Skin of body (tissue), 2 donors: Measurements from ENCODE around the gene ETV3. TPM values are rescaled to one million over a fixed set of nuclear protein-coding genes. Genes with fewer than 3 reads are reported as not detected.

ENCODE experiments used
- DNase-seq: peaks from one replicate; lab custom pipeline; 2025; lab: John Stamatoyannopoulos, UW
- total RNA-seq: library from RNA; depleted of rRNA; stranded (reverse); fragments of >200 nt; gene quantifications from one replicate; pipeline ENCODE4 v1.2.3, GENCODE V29; 2014

Gene ETV3
- total RNA-seq, 1 donor from 2014 or later = 40.2 TPM

GRCh38 chr1:157140063-157140588, 1.9 kb upstream of the ETV3 start:
- no peak for DNase-seq

GRCh38 chr1:157139052-157139715, 989 bp upstream of the ETV3 start:
- DNase-seq = no peak

- DNase-seq = no peak
These were observed 581 bp downstream of the ETV3 start for GRCh38 chr1:157137408-157138219.

DNA sequence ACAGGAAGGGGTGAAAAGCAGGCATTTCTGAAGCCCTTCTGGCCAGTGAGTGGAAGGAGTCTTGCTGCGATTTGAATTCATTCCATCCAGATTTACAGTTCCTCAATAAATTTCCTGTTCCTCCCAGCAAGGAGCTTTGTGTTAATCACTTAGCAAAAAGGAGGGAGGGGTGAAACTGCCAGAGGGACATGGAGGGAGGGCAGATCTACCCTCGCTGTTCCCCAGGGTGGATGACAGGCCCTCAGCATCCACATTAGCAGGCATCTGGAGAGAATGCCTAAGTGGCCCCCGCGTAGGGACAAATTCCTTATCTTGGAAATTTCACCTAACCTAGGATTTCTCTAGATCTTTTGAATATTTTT, 1.2 kb downstream of the ETV3 start:
- peak; percentile 28 for DNase-seq

DNA sequence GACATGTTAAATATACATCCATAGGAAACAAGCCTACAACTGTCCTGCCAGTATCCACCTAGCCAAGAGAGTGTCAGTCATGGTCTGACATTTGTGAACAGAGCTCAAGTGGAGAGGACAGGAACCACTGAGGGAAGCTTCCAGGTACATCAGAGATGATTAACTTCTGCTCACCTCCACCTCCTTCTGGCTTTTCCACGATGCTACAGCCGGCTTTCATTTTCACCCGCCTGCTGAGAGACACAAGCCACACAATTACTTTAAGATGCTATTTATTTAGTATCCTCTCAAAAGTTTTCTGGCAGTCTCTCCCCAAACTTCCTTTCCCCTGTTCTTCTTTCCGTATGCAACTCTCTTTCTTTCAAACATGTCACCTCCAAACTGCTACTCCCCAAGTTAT, 2.1 kb downstream of the ETV3 start:
- no peak for DNase-seq

DNA sequence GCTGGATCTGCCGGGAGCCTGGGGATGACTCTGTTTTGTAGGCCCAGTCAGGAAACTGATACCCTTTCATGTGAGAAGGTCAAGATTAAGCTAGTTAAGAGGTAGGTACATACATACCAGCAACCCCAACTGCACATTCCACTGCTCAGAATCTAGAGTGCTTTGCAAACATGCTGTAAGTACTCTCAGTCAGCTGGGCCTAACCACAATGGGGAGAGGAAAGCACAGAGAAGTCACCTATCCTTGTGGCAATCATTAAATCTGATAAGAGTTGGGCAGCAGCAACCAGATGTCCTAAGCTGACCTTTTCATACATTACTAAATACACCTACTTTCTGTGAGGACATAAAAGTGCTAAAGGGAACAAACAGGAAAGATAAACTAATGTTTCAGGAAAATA, 2.5 kb downstream of the ETV3 start:
- no peak for DNase-seq

GRCh38 chr1:157135070-157135469, 3.1 kb downstream of the ETV3 start:
- DNase-seq = no peak

GRCh38 chr1:157134442-157134841, 3.8 kb downstream of the ETV3 start:
- DNase-seq = no peak

DNA sequence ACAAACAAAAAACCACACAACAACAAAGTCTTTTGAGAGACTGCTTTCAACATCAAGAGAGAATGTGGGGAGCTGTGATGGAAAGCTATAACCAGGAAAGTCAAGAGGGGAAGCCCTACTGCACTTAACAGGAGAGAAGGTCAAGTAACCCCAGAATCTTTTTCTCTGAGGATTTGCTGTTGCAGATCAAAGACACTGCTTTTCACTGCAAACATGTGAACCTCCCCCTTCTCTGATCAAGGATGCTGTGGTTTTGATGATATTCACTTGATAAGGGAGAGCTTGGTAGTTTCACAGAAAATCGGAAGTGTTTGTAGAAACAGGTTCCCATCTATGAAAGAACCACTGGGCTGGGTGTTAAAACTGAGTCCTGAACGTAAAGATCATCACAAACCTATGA, 4.8 kb downstream of the ETV3 start:
- DNase-seq = no peak

DNA sequence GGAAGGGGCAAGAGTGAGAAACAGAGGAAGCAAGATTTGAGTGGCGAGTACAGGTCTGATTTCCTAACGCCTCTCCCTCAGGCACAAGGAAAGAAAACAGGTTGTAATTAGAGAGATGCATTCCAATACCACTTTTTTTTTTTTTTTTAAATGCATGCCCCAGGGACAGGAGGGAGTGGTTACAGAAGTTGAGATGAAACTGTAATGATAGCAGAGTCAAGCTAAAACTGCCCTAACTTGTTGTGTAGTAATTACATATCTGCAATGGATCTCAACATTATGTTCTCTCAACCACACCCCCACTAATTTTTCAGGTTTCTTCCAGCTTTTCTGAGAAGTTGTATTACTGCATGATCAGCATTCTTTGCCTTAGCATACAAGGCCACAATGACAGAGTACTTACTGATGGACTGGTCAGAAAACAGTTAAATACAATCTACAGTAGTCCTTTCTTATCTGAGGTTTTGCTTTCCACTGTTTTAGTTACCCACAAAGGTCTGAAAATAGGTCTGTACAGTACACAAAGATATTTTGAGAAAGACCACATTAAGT, 5.5 kb downstream of the ETV3 start:
- no peak for DNase-seq

GRCh38 chr1:157132111-157132510, 6.1 kb downstream of the ETV3 start:
- DNase-seq = no peak

DNA sequence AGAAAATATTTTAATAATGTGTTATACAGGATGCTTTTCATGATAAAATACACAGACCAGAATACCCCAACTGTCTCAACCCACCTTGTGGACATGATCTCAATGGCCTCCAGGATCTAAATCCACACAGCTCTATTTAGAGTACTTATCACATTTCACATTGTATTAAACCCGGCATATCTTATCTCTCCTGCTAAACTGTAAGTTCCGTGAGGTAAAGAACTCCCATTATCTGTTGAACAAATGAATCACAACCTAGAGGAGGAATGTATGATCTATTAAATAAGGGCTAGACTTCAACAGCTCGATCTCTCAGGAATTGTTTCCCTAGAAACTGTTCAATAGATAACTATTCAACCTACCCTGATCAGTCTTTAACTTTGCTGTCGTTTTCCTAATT, 6.9 kb downstream of the ETV3 start:
- no peak for DNase-seq

GRCh38 chr1:157124855-157125254, 13.3 kb downstream of the ETV3 start:
- no peak for DNase-seq

GRCh38 chr1:157119448-157119847, 18.7 kb downstream of the ETV3 start:
- DNase-seq = no peak

- no peak for DNase-seq
These were observed 19.2 kb downstream of the ETV3 start for GRCh38 chr1:157119008-157119407.

- DNase-seq = no peak
These were observed 20.6 kb downstream of the ETV3 start for GRCh38 chr1:157117527-157118057.

- DNase-seq = no peak
These were observed 21.5 kb downstream of the ETV3 start for GRCh38 chr1:157116737-157117103.

GRCh38 chr1:157115851-157116736, 22.1 kb downstream of the ETV3 start:
- no peak for DNase-seq

DNA sequence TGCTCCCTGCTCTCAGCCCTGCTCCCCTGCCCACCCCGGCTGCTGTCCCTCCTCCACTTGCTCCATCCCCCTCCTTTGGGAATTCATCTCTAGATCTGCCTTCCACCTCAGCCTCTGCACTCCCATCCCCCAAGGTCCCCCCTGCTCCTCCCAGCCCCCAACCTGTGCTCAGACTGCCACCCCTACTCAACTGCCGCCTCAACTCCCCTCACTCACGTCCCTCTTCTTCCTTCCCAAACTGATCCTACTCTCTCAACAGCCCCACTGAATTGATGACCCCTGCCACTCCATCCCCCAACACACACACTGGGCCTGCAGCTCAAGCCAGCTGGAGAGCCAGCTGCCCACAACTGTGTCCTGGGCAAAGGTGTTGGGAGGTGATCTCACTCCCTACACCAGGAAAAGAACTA, 22.8 kb downstream of the ETV3 start:
- no peak for DNase-seq

GRCh38 chr1:157114183-157115121, 23.7 kb downstream of the ETV3 start:
- no peak for DNase-seq
